RWPE2 (cell line): ENCODE data around the gene OSBPL2.
A peak's percentile ranks its signal among the peaks of the same experiment; 100 is the strongest.

ENCODE experiments used
- ATAC-seq: fragments of 200-7000 bp; cut with Tn5 transposase; 3 replicates; pipeline ENCODE4 v1.9.1; 2021; ENCODE audit warnings: low read depth
- DNase-seq: peaks from one replicate; pipeline ENCODE4 v3.0.0-alpha.2; 2020; ENCODE audit warnings: low spot score
- H3K27ac ChIP-seq: fragments of 450-650 bp; 2 replicates; pipeline ENCODE4 v1.5.1; 2017; ENCODE audit warnings: mild to moderate bottlenecking; ENCODE audit not compliant: poor library complexity, severe bottlenecking
- H3K27me3 ChIP-seq: fragments of 250-450 bp; sonication (Bioruptor Pico); 2 replicates; pipeline ENCODE4 v1.5.1; 2021; ENCODE audit warnings: mild to moderate bottlenecking, moderate library complexity; ENCODE audit not compliant: insufficient read depth, poor library complexity, severe bottlenecking
- H3K36me3 ChIP-seq: fragments of 250-450 bp; sonication (Bioruptor Pico); 2 replicates; pipeline ENCODE4 v1.5.1; 2020; ENCODE audit warnings: low read depth, mild to moderate bottlenecking, moderate library complexity
- H3K4me1 ChIP-seq: fragments of 250-450 bp; sonication (Bioruptor Pico); 2 replicates; pipeline ENCODE4 v1.5.1; 2021; ENCODE audit warnings: mild to moderate bottlenecking, moderate library complexity; ENCODE audit not compliant: insufficient read depth, poor library complexity, severe bottlenecking
- H3K4me3 ChIP-seq: fragments of 250-450 bp; sonication (Bioruptor Pico); 2 replicates; pipeline ENCODE4 v1.5.1; 2021; ENCODE audit warnings: mild to moderate bottlenecking, moderate library complexity; ENCODE audit not compliant: severe bottlenecking
- H3K9me3 ChIP-seq: fragments of 250-450 bp; sonication (Bioruptor Pico); 2 replicates; pipeline ENCODE4 v1.5.1; 2021; ENCODE audit warnings: mild to moderate bottlenecking, moderate library complexity; ENCODE audit not compliant: severe bottlenecking
- CTCF ChIP-seq: fragments of 450-650 bp; IDR thresholded peaks from one replicate; pipeline ENCODE4 v1.5.1; 2017; ENCODE audit warnings: mild to moderate bottlenecking, moderate library complexity; ENCODE audit not compliant: poor library complexity, severe bottlenecking

The OSBPL2 gene

GRCh38 chr20:62289131-62289530 lies 50.8 kb downstream of the OSBPL2 start:
- TF ChIP-seq CTCF = no peak
- H3K36me3 ChIP-seq = peaks cover 77% of the 10 kb centered on the region

GRCh38 chr20:62289898-62290297 lies 51.6 kb downstream of the OSBPL2 start:
- H3K4me3 ChIP-seq = no peak overlapping the region
- DNase-seq (peak; percentile 66), ATAC-seq (no peak)
- TF ChIP-seq CTCF = no peak
- no peaks in the 10 kb centered on the region for H3K9me3 ChIP-seq
- H3K27ac ChIP-seq = no peak overlapping the region
- no peaks in the 10 kb centered on the region for H3K27me3 ChIP-seq
- peaks cover 78% of the 10 kb centered on the region for H3K36me3 ChIP-seq
- H3K4me1 ChIP-seq = no peaks in the 10 kb centered on the region

More at GRCh38 chr20:62289131-62289530, 50.8 kb downstream of the OSBPL2 start:
- Histone ChIP-seq H3K27me3 (no peaks in the 10 kb centered on the region), H3K4me3 (no peak overlapping the region), H3K4me1 (no peaks in the 10 kb centered on the region), H3K9me3 (no peaks in the 10 kb centered on the region), H3K27ac (no peak overlapping the region)
- no peak for DNase-seq
- no peak for ATAC-seq

GRCh38 chr20:62291251-62292066 lies 53.1 kb downstream of the OSBPL2 start:
- peak; percentile 79 for DNase-seq
- H3K27ac ChIP-seq = no peak overlapping the region
- H3K36me3 ChIP-seq = peaks cover 81% of the 10 kb centered on the region
- no peaks in the 10 kb centered on the region for H3K4me1 ChIP-seq
- no peaks in the 10 kb centered on the region for H3K27me3 ChIP-seq
- TF ChIP-seq CTCF = no peak
- peak; percentile 4; the same call in 1 of the 3 replicates for ATAC-seq
- H3K9me3 ChIP-seq = no peaks in the 10 kb centered on the region
- H3K4me3 ChIP-seq = no peak overlapping the region

GRCh38 chr20:62292108-62292507 lies 53.8 kb downstream of the OSBPL2 start:
- ATAC-seq = no peak
- TF ChIP-seq CTCF = no peak
- Histone ChIP-seq H3K9me3 (no peaks in the 10 kb centered on the region), H3K27ac (no peak overlapping the region), H3K36me3 (peaks cover 76% of the 10 kb centered on the region), H3K4me1 (no peaks in the 10 kb centered on the region), H3K27me3 (no peaks in the 10 kb centered on the region), H3K4me3 (no peak overlapping the region)
- no peak for DNase-seq
